ENCODE measurements around the gene FAM20C. TPM values are rescaled to one million over a fixed set of nuclear protein-coding genes. Genes with fewer than 3 reads are reported as not detected.
"Not testable (repeated sequence)": the region's sequence is repeated elsewhere in the genome, so short reads cannot be mapped to it uniquely, and the experiment has no call there.

FAM20C gene
- total RNA-seq, 1 experiment from 2014 or later, result 35.8 TPM

GRCh38 chr7:178444-178843, 13.9 kb upstream of the FAM20C start:
- no peaks in the 10 kb centered on the region for H3K4me1 ChIP-seq (ENCODE audit: insufficient read depth, low read length, poor library complexity, severe bottlenecking)
- DNase-seq (ENCODE audit: low spot score), result no peak
- intact Hi-C loops (cut with micrococcal nuclease; ENCODE audit: unreplicated experiment), result no loop called here
- no peak overlapping the region for H3K27ac ChIP-seq (ENCODE audit: low read depth, low read length, poor library complexity, severe bottlenecking)
- H3K27me3 ChIP-seq (replicated peaks; ENCODE audit: insufficient read depth, low read depth, low read length, poor library complexity), result no peaks in the 10 kb centered on the region
- ChIA-PET POLR2A (ENCODE audit: low non-redundant PET) (no interaction called here), CTCF (no interaction called here)
- H3K9me3 ChIP-seq (ENCODE audit: low read depth, low read length, poor library complexity, severe bottlenecking), result no peaks in the 10 kb centered on the region
- BruUV-seq (replicated peaks), result no TSS peak
- H3K4me3 ChIP-seq (ENCODE audit: low read depth, low read length, poor library complexity, severe bottlenecking), result no peak overlapping the region
- H3K36me3 ChIP-seq (ENCODE audit: insufficient read depth, low read length, poor library complexity, severe bottlenecking), result no peaks in the 10 kb centered on the region
- TF ChIP-seq EZH2 (IDR thresholded peaks at IDR 0.05; ENCODE audit: borderline replicate concordance, low read depth, low read length, poor library complexity, severe bottlenecking), result no peak
- no peak for TF ChIP-seq CTCF (conservative IDR thresholded peaks at IDR 0.05; ENCODE audit: low read depth, low read length)

- no TSS peak for BruUV-seq (replicated peaks)
- intact Hi-C loops (cut with micrococcal nuclease; ENCODE audit: unreplicated experiment), result no loop called here
- Histone ChIP-seq H3K4me3 (ENCODE audit: low read depth, low read length, poor library complexity, severe bottlenecking) (no peak overlapping the region), H3K27ac (ENCODE audit: low read depth, low read length, poor library complexity, severe bottlenecking) (no peak overlapping the region), H3K27me3 (replicated peaks; ENCODE audit: insufficient read depth, low read depth, low read length, poor library complexity) (no peaks in the 10 kb centered on the region), H3K9me3 (ENCODE audit: low read depth, low read length, poor library complexity, severe bottlenecking) (no peaks in the 10 kb centered on the region), H3K4me1 (ENCODE audit: insufficient read depth, low read length, poor library complexity, severe bottlenecking) (no peaks in the 10 kb centered on the region), H3K36me3 (ENCODE audit: insufficient read depth, low read length, poor library complexity, severe bottlenecking) (no peaks in the 10 kb centered on the region)
- TF ChIP-seq CTCF (conservative IDR thresholded peaks at IDR 0.05; ENCODE audit: low read depth, low read length), result no peak
- TF ChIP-seq EZH2 (IDR thresholded peaks at IDR 0.05; ENCODE audit: borderline replicate concordance, low read depth, low read length, poor library complexity, severe bottlenecking), result no peak
- ChIA-PET CTCF (no interaction called here), POLR2A (ENCODE audit: low non-redundant PET) (no interaction called here)
- no peak for DNase-seq (ENCODE audit: low spot score)
Measured at GRCh38 chr7:179209-179681, 13.1 kb upstream of the FAM20C start.

- DNase-seq (ENCODE audit: low spot score), result no peak
- ChIA-PET POLR2A (ENCODE audit: low non-redundant PET) (no interaction called here), CTCF (no interaction called here)
- no peaks in the 10 kb centered on the region for H3K27me3 ChIP-seq (replicated peaks; ENCODE audit: insufficient read depth, low read depth, low read length, poor library complexity)
- no peak overlapping the region for H3K4me3 ChIP-seq (ENCODE audit: low read depth, low read length, poor library complexity, severe bottlenecking)
- no peak overlapping the region for H3K27ac ChIP-seq (ENCODE audit: low read depth, low read length, poor library complexity, severe bottlenecking)
- no peaks in the 10 kb centered on the region for H3K36me3 ChIP-seq (ENCODE audit: insufficient read depth, low read length, poor library complexity, severe bottlenecking)
- intact Hi-C loops (cut with micrococcal nuclease; ENCODE audit: unreplicated experiment), result no loop called here
- H3K9me3 ChIP-seq (ENCODE audit: low read depth, low read length, poor library complexity, severe bottlenecking), result no peaks in the 10 kb centered on the region
- no peaks in the 10 kb centered on the region for H3K4me1 ChIP-seq (ENCODE audit: insufficient read depth, low read length, poor library complexity, severe bottlenecking)
- no peak for TF ChIP-seq EZH2 (IDR thresholded peaks at IDR 0.05; ENCODE audit: borderline replicate concordance, low read depth, low read length, poor library complexity, severe bottlenecking)
- no TSS peak for BruUV-seq (replicated peaks)
Measured at GRCh38 chr7:179948-180694, 12.2 kb upstream of the FAM20C start.

GRCh38 chr7:181738-182137, 10.6 kb upstream of the FAM20C start:
- no peaks in the 10 kb centered on the region for H3K4me1 ChIP-seq (ENCODE audit: insufficient read depth, low read length, poor library complexity, severe bottlenecking)
- H3K36me3 ChIP-seq (ENCODE audit: insufficient read depth, low read length, poor library complexity, severe bottlenecking), result no peaks in the 10 kb centered on the region
- ChIA-PET POLR2A (ENCODE audit: low non-redundant PET) (no interaction called here), CTCF (no interaction called here)
- H3K27ac ChIP-seq (ENCODE audit: low read depth, low read length, poor library complexity, severe bottlenecking), result no peak overlapping the region
- H3K9me3 ChIP-seq (ENCODE audit: low read depth, low read length, poor library complexity, severe bottlenecking), result no peaks in the 10 kb centered on the region
- BruUV-seq (replicated peaks), result no TSS peak
- H3K27me3 ChIP-seq (replicated peaks; ENCODE audit: insufficient read depth, low read depth, low read length, poor library complexity), result no peaks in the 10 kb centered on the region
- DNase-seq (ENCODE audit: low spot score), result no peak
- no peak for TF ChIP-seq CTCF (conservative IDR thresholded peaks at IDR 0.05; ENCODE audit: low read depth, low read length)
- TF ChIP-seq EZH2 (IDR thresholded peaks at IDR 0.05; ENCODE audit: borderline replicate concordance, low read depth, low read length, poor library complexity, severe bottlenecking), result no peak
- intact Hi-C loops (cut with micrococcal nuclease; ENCODE audit: unreplicated experiment), result no loop called here
- no peak overlapping the region for H3K4me3 ChIP-seq (ENCODE audit: low read depth, low read length, poor library complexity, severe bottlenecking)

- H3K27ac ChIP-seq (ENCODE audit: low read depth, low read length, poor library complexity, severe bottlenecking); POLR2A ChIA-PET (ENCODE audit: low non-redundant PET); H3K9me3 ChIP-seq (ENCODE audit: low read depth, low read length, poor library complexity, severe bottlenecking); H3K4me1 ChIP-seq (ENCODE audit: insufficient read depth, low read length, poor library complexity, severe bottlenecking); intact Hi-C loops (cut with micrococcal nuclease; ENCODE audit: unreplicated experiment); BruUV-seq (replicated peaks); DNase-seq (ENCODE audit: low spot score); H3K4me3 ChIP-seq (ENCODE audit: low read depth, low read length, poor library complexity, severe bottlenecking); H3K27me3 ChIP-seq (replicated peaks; ENCODE audit: insufficient read depth, low read depth, low read length, poor library complexity); CTCF ChIA-PET; H3K36me3 ChIP-seq (ENCODE audit: insufficient read depth, low read length, poor library complexity, severe bottlenecking): not testable (repeated sequence)
Measured at GRCh38 chr7:182502-182901, 9.9 kb upstream of the FAM20C start.

Measured in A673 (cell line).